ENCODE results near the gene ZSCAN20. TPM values are rescaled to one million over a fixed set of nuclear protein-coding genes. Genes with fewer than 3 reads are reported as not detected.

The ZSCAN20 gene
- total RNA-seq, 2 experiments from 2014 or later = 0.27 to 0.50 TPM

DNA sequence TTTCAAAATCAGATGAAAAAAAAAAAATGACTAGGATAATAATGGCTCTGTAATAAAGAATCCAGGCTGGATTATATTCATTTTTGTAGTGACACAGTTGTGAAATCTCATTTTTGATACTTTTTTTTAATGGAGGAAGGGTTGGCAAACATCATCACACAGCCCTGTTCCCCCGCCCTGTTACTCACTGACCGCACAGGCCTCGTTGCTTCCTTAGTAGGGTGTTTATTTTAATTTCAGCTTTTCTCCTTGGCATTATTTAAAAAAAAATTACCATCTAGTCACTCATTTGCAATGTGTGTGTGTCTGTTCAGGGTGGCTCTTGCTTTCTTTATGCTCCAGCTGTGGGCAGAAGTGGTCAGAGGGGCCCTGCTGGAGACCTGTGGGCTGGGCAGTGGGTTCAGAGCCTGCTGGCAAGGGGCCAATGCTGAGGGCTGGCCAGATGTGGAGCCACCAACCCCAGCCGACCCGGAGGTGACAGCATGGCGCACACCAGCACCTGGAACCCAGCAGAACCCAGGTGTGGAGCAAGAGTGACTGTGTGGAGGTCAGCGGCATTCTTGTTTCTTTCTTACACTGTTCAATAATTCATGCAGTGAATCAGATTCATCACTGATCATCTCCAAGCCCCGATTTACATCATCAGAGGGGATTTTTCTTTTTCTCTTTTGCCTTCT is 44.6 kb downstream of the ZSCAN20 start:
- Mint-ChIP-seq H3K4me1 (ENCODE audit: low read depth) (no peaks in the 10 kb centered on the region), H3K27me3 (peaks cover 27% of the 10 kb centered on the region), H3K27ac (no peak overlapping the region), H3K4me3 (no peak overlapping the region), H3K9me3 (no peaks in the 10 kb centered on the region), H3K36me3 (ENCODE audit: low read depth) (no peaks in the 10 kb centered on the region)
- Histone ChIP-seq H3K4me1 (ENCODE audit: insufficient read depth, low read length) (no peaks in the 10 kb centered on the region), H3K27ac (ENCODE audit: low read depth in 1 of 2, low read length in 2 of 2) (no peak overlapping the region), H3K27me3 (ENCODE audit: control insufficient read depth in 1 of 2, insufficient read depth in 2 of 2, low read length in 2 of 2) (peaks cover 2 to 12% of the 10 kb centered on the region in 2 experiments), H3K9me3 (ENCODE audit: control insufficient read depth in 1 of 2, insufficient read depth in 1 of 2, low read length in 2 of 2) (peaks cover 0 to 9% of the 10 kb centered on the region in 2 experiments), H3K36me3 (ENCODE audit: insufficient read depth, low read length) (no peaks in the 10 kb centered on the region), H3K4me3 (ENCODE audit: low read length) (no peak overlapping the region)
- no peak for DNase-seq
- ChIA-PET CTCF (no interaction called here), POLR2A (no interaction called here)
- TF ChIP-seq, protein P1, sequence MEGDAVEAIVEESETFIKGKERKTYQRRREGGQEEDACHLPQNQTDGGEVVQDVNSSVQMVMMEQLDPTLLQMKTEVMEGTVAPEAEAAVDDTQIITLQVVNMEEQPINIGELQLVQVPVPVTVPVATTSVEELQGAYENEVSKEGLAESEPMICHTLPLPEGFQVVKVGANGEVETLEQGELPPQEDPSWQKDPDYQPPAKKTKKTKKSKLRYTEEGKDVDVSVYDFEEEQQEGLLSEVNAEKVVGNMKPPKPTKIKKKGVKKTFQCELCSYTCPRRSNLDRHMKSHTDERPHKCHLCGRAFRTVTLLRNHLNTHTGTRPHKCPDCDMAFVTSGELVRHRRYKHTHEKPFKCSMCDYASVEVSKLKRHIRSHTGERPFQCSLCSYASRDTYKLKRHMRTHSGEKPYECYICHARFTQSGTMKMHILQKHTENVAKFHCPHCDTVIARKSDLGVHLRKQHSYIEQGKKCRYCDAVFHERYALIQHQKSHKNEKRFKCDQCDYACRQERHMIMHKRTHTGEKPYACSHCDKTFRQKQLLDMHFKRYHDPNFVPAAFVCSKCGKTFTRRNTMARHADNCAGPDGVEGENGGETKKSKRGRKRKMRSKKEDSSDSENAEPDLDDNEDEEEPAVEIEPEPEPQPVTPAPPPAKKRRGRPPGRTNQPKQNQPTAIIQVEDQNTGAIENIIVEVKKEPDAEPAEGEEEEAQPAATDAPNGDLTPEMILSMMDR (IDR thresholded peaks at IDR 0.05) = no peak
- intact Hi-C loops (cut with DNase I, micrococcal nuclease) = loop anchor here in 1 of 2 experiments (5.0 kb wide), 1 partner anchor 940 kb away; no protein-coding TSS in a partner anchor
- ATAC-seq (ENCODE audit: poor library complexity) = no peak

DNA sequence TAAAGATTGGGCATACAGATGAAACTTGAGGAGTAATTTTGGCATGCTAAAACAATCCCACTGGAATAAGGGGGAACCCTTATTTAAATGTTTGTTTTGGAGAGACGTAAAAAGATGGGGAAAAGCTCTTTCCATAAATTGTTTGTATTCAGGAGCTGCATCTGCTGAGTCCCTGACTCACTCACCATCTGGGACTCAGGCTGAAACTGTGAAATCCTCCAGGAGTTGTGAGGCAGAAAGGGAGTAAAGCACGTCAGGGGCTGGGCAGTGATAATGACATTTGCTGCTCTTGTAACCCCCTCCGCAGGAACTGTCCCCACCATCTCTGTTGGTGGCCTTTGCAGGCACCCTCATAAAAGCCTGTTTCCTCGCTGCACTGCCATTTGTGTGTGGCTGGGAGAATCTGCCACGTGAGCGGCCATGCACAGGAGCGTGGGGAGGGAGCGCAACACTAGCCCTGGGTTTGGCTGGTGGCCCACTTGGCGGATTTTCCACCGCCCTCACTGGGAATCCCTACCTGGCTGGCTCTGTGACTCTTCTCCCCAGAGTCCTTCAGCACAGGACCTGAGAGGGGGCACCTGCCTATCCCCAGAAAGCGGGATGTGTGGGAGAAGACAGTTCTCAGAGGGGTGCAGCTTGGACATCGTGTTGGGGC is 45.3 kb downstream of the ZSCAN20 start:
- H3K27me3 Mint-ChIP-seq = peaks cover 33% of the 10 kb centered on the region
- no peaks in the 10 kb centered on the region for H3K36me3 ChIP-seq (ENCODE audit: insufficient read depth, low read length)
- H3K27ac Mint-ChIP-seq = no peak overlapping the region
- peaks cover 2 to 13% of the 10 kb centered on the region in 2 experiments for H3K27me3 ChIP-seq (ENCODE audit: control insufficient read depth in 1 of 2, insufficient read depth in 2 of 2, low read length in 2 of 2)
- H3K4me1 ChIP-seq (ENCODE audit: insufficient read depth, low read length) = no peaks in the 10 kb centered on the region
- POLR2A ChIA-PET = no interaction called here
- H3K9me3 Mint-ChIP-seq = no peaks in the 10 kb centered on the region
- H3K4me1 Mint-ChIP-seq (ENCODE audit: low read depth) = no peaks in the 10 kb centered on the region
- no peak for DNase-seq
- no peak overlapping the region for H3K27ac ChIP-seq (ENCODE audit: low read depth in 1 of 2, low read length in 2 of 2)
- no peak overlapping the region for H3K4me3 Mint-ChIP-seq
- CTCF ChIA-PET = no interaction called here
- ATAC-seq (ENCODE audit: poor library complexity) = no peak
- TF ChIP-seq, protein P1 (IDR thresholded peaks at IDR 0.05) = no peak
- H3K4me3 ChIP-seq (ENCODE audit: low read length) = no peak overlapping the region
- intact Hi-C loops (cut with DNase I, micrococcal nuclease) = loop anchor here in 1 of 2 experiments (5.0 kb wide), 1 partner anchor 940 kb away; no protein-coding TSS in a partner anchor
- no peaks in the 10 kb centered on the region for H3K36me3 Mint-ChIP-seq (ENCODE audit: low read depth)
- peaks cover 0 to 9% of the 10 kb centered on the region in 2 experiments for H3K9me3 ChIP-seq (ENCODE audit: control insufficient read depth in 1 of 2, insufficient read depth in 1 of 2, low read length in 2 of 2)

DNA sequence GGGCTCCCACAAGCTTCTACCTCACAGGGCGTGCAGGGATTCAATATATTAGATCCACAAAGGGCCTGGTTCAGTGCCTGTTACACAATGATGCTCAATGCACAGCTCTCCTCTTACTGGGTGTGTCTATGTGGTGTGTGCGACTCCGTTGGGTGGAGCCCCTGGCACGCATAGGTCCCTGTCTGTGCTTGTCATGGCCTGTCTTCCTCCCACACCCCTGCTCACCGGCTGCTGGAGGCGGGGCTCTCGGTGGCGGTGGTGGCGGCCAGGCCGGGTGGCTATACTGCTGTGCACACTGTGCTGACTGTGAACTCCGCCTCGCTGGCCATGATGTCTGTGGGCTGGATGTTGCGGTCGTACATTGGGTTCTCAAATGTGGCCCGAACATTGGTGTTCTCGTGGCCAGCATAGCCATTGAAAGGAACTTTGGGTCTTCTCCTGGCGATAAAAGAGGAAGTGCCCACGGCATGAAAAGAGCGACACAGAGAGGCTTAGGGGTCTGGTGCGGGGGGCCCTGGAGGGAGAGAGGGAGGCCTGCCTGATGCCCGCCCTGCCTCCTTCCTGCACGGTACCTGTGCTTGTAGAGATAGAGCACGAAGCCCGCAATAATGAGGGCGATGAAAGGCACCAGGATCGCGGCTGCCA is 46.9 kb downstream of the ZSCAN20 start:
- Mint-ChIP-seq H3K9me3 (no peaks in the 10 kb centered on the region), H3K27me3 (peaks cover 40% of the 10 kb centered on the region), H3K36me3 (ENCODE audit: low read depth) (no peaks in the 10 kb centered on the region), H3K27ac (no peak overlapping the region), H3K4me1 (ENCODE audit: low read depth) (no peaks in the 10 kb centered on the region), H3K4me3 (no peak overlapping the region)
- DNase-seq (no peak), ATAC-seq (ENCODE audit: poor library complexity) (no peak)
- intact Hi-C loops (cut with DNase I, micrococcal nuclease) = loop anchor here in 1 of 2 experiments (5.0 kb wide), 1 partner anchor 942 kb away; no protein-coding TSS in a partner anchor
- POLR2A ChIA-PET = no interaction called here
- H3K4me3 ChIP-seq (ENCODE audit: low read length) = no peak overlapping the region
- TF ChIP-seq, protein P1 (IDR thresholded peaks at IDR 0.05) = no peak
- H3K27ac ChIP-seq (ENCODE audit: low read depth in 1 of 2, low read length in 2 of 2) = no peak overlapping the region
- no peaks in the 10 kb centered on the region for H3K4me1 ChIP-seq (ENCODE audit: insufficient read depth, low read length)
- H3K36me3 ChIP-seq (ENCODE audit: insufficient read depth, low read length) = no peaks in the 10 kb centered on the region
- peaks cover 2 to 23% of the 10 kb centered on the region in 2 experiments for H3K27me3 ChIP-seq (ENCODE audit: control insufficient read depth in 1 of 2, insufficient read depth in 2 of 2, low read length in 2 of 2)
- CTCF ChIA-PET = no interaction called here
- H3K9me3 ChIP-seq (ENCODE audit: control insufficient read depth in 1 of 2, insufficient read depth in 1 of 2, low read length in 2 of 2) = peaks cover 0 to 9% of the 10 kb centered on the region in 2 experiments
